Measurements from ENCODE around the gene RAB4B. TPM values are rescaled to one million over a fixed set of nuclear protein-coding genes. Genes with fewer than 3 reads are reported as not detected.

Gene RAB4B
- total RNA-seq, 2 donors from 2014 or later = 37.9 to 38.2 TPM

DNA sequence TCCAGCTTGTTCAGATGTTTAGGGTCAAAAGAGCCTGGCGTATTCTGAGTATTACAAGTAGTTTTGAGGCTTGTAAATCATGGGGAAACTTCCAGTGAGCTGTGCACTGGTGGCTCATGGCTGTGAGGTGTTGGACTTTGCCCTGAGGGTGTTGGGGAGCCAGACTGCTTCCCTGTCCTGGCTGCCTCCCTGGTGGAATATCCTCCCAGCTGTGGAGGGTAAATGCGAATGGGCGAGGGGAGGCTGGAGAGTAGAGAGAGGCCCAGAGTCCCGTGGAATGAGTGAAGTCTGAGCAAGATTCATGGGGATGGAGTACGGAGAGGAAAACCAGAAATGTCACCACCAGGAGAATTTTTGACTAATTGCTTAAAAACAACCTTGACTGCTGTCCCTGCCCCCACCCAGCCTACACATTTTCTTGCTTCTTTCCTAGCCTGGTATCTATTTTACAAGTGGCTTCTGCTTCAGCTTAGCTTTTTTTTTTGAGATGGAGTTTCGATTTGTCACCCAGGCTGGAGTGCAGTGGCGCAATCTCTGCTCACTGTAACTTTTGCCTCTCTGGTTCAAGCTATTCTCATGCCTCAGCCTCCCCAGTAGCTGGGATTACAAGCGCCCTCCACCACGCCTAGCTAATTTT, 23.3 kb upstream of the RAB4B start:
- Histone ChIP-seq H3K36me3 (peaks cover 27% of the 10 kb centered on the region), H3K4me3 (peak overlapping the region; percentile 31), H3K27me3 (replicated peaks; ENCODE audit: insufficient read depth) (no peaks in the 10 kb centered on the region), H3K27ac (no peak overlapping the region), H3K9me3 (no peaks in the 10 kb centered on the region), H3K4me1 (ENCODE audit: control insufficient read depth in 1 of 2, low read depth in 2 of 2) (peaks cover 21 to 51% of the 10 kb centered on the region in 2 donors)
- ATAC-seq (ENCODE audit: insufficient number of reproducible peaks, low FRiP score, low read depth) (no peak), DNase-seq (ENCODE audit: low spot score) (no peak)
- TF ChIP-seq, protein P1, sequence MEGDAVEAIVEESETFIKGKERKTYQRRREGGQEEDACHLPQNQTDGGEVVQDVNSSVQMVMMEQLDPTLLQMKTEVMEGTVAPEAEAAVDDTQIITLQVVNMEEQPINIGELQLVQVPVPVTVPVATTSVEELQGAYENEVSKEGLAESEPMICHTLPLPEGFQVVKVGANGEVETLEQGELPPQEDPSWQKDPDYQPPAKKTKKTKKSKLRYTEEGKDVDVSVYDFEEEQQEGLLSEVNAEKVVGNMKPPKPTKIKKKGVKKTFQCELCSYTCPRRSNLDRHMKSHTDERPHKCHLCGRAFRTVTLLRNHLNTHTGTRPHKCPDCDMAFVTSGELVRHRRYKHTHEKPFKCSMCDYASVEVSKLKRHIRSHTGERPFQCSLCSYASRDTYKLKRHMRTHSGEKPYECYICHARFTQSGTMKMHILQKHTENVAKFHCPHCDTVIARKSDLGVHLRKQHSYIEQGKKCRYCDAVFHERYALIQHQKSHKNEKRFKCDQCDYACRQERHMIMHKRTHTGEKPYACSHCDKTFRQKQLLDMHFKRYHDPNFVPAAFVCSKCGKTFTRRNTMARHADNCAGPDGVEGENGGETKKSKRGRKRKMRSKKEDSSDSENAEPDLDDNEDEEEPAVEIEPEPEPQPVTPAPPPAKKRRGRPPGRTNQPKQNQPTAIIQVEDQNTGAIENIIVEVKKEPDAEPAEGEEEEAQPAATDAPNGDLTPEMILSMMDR (IDR thresholded peaks at IDR 0.05) = no peak

DNA sequence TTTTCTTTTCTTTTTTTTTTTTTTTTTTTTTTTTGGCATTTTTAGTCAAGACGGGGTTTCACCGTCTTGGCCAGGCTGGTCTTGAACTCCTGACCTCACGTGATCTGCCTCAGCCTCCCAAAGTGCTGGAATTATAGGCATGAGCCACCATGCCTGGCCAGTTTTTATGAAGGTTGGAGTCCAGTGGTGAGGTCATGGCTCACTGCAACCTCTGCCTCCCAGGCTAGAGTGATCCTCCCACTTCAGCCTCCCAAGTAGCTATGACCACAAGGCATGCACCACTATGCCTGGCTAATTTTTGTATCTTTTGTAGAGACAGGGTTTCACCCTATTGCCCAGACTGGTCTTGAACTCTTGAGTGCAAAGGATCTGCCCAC, 22.8 kb upstream of the RAB4B start:
- H3K36me3 ChIP-seq = peaks cover 31% of the 10 kb centered on the region
- DNase-seq (ENCODE audit: low spot score) (no peak), ATAC-seq (ENCODE audit: insufficient number of reproducible peaks, low FRiP score, low read depth) (no peak)
- H3K4me1 ChIP-seq (ENCODE audit: control insufficient read depth in 1 of 2, low read depth in 2 of 2) = peaks cover 21 to 47% of the 10 kb centered on the region in 2 donors
- no peak overlapping the region for H3K27ac ChIP-seq
- no peak overlapping the region for H3K4me3 ChIP-seq
- TF ChIP-seq, protein P1 (IDR thresholded peaks at IDR 0.05) = no peak
- no peaks in the 10 kb centered on the region for H3K9me3 ChIP-seq
- no peaks in the 10 kb centered on the region for H3K27me3 ChIP-seq (replicated peaks; ENCODE audit: insufficient read depth)

DNA sequence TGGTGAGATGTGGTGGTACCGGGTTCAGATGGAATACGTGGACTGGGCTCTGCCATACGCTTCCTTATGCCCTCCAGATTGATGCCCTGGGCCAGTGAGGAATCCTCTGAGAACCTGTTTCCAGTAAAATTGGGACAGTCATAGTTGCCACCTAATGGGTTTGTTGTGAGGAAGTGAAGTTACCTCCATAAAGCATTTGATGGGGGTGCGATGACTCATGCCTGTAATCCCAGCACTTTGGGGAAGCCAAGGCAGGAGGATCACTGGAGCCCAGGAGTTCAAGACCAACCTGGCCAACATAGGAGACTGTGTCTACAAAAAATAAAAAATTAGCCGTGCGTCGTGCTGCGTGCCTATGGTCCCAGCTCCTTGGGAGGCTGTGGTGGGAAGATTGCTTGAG, 22.3 kb upstream of the RAB4B start:
- H3K4me3 ChIP-seq = no peak overlapping the region
- H3K4me1 ChIP-seq (ENCODE audit: control insufficient read depth in 1 of 2, low read depth in 2 of 2) = peaks cover 21 to 47% of the 10 kb centered on the region in 2 donors
- ATAC-seq (ENCODE audit: insufficient number of reproducible peaks, low FRiP score, low read depth) (no peak), DNase-seq (ENCODE audit: low spot score) (no peak)
- H3K27me3 ChIP-seq (replicated peaks; ENCODE audit: insufficient read depth) = no peaks in the 10 kb centered on the region
- H3K9me3 ChIP-seq = no peaks in the 10 kb centered on the region
- no peak overlapping the region for H3K27ac ChIP-seq
- TF ChIP-seq, protein P1 (IDR thresholded peaks at IDR 0.05) = no peak
- peaks cover 36% of the 10 kb centered on the region for H3K36me3 ChIP-seq

DNA sequence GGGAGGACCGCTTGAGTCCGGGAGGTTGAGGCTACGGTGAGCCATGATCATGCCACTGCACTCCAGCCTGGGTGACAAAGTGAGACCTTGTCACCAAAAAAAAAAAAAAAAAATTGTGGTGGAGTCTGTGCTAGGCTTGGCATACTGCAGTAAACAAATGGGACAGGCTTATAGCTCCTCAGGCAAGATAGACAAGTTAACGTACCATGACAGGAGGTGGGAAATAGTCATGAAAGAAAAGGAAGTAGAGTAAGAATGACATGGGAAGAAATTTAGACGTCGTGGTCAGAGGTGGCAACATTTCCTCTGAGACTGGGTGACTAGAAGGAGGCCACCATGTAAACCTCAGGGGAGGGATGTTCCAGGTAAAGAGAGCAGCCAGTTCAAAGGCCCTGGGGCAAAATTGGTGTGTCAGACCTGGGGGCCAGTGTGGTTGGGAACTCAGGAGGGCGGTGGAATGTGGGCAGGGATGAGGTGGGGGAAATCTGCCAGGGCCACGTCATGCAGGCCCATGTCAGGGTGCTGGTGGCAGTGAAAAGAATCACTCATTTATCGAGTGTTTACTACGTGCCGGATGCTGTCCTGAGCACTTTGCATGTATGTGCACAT, 21.4 kb upstream of the RAB4B start:
- peaks cover 42% of the 10 kb centered on the region for H3K36me3 ChIP-seq
- H3K4me1 ChIP-seq (ENCODE audit: control insufficient read depth in 1 of 2, low read depth in 2 of 2) = peaks cover 21 to 47% of the 10 kb centered on the region in 2 donors
- TF ChIP-seq, protein P1 (IDR thresholded peaks at IDR 0.05) = no peak
- H3K27me3 ChIP-seq (replicated peaks; ENCODE audit: insufficient read depth) = no peaks in the 10 kb centered on the region
- H3K27ac ChIP-seq = no peak overlapping the region
- DNase-seq (ENCODE audit: low spot score) = no peak
- no peak overlapping the region for H3K4me3 ChIP-seq
- no peaks in the 10 kb centered on the region for H3K9me3 ChIP-seq
- ATAC-seq (ENCODE audit: insufficient number of reproducible peaks, low FRiP score, low read depth) = no peak

DNA sequence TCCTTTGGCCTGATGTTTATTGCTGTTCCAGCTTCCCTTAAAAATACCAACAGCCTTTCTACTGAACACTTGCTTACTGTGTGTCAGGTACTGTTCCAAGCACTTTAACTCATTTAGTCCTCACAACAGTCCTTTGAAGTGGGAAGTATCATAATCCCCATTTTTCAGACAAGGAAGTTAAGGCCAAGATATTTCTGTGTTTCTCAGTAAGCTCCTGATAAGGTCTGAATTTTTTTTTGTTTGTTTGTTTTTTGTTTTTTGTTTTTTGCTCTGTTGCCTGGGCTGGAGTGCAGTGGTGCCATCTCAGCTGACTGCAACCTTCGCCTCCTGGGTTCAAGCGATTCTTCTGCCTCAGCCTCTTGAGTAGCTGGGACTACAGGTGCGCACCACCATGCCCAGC, 19.6 kb upstream of the RAB4B start:
- peaks cover 11 to 33% of the 10 kb centered on the region in 2 donors for H3K4me1 ChIP-seq (ENCODE audit: control insufficient read depth in 1 of 2, low read depth in 2 of 2)
- H3K27ac ChIP-seq = no peak overlapping the region
- H3K27me3 ChIP-seq (replicated peaks; ENCODE audit: insufficient read depth) = no peaks in the 10 kb centered on the region
- ATAC-seq (ENCODE audit: insufficient number of reproducible peaks, low FRiP score, low read depth) (no peak), DNase-seq (ENCODE audit: low spot score) (no peak)
- peaks cover 60% of the 10 kb centered on the region for H3K36me3 ChIP-seq
- no peak overlapping the region for H3K4me3 ChIP-seq
- H3K9me3 ChIP-seq = no peaks in the 10 kb centered on the region
- TF ChIP-seq, protein P1 (IDR thresholded peaks at IDR 0.05) = no peak
